OCI-LY3 (cell line): ENCODE results near the gene CLPX.

Experiments
- CTCF ChIP-seq: fragments of 200-600, 300-600 bp; sonication (generic); IDR thresholded peaks from 2 replicates; pipeline ENCODE4 v1.5.1; 2014; ENCODE audit warnings: antibody characterized with exemption, low read length, low read depth
- EZH2phosphoT487 ChIP-seq: fragments of 200-600 bp; shearing (Covaris generic); IDR thresholded peaks from 2 replicates; pipeline ENCODE4 v1.6.1; 2018; ENCODE audit warnings: antibody characterized with exemption, mixed run types, low read depth

GRCh38 chr15:65204931-65205660, 20.0 kb upstream of the CLPX start:
- no peak for TF ChIP-seq CTCF
- TF ChIP-seq EZH2phosphoT487, result no peak
